ENCODE results near the gene PNPLA6.

PNPLA6 gene

GRCh38 chr19:7497292-7497691 lies 38.2 kb upstream of the PNPLA6 start:
- WGBS, 2 donors (ENCODE audit: extremely low coverage in 2 of 2, insufficient read length in 2 of 2, insufficient replicate concordance in 1 of 2): no CpG with 5 or more reads among the region's 7 CpGs
- Histone ChIP-seq H3K14ac (ENCODE audit: low read length) (no peak overlapping the region), H3K79me1 (ENCODE audit: low read depth, low read length) (no peaks in the 10 kb centered on the region), H3K23ac (ENCODE audit: low read depth, low read length, poor library complexity) (no peak overlapping the region), H3K36me3 (replicated peaks in 1 of 2; ENCODE audit: control insufficient read depth in 2 of 2, insufficient read depth in 2 of 2, low read length in 2 of 2) (no peaks in the 10 kb centered on the region), H3K18ac (ENCODE audit: low read length) (no peak overlapping the region), H4K8ac (ENCODE audit: low read depth, low read length) (no peak overlapping the region), H2BK12ac (ENCODE audit: low read length) (no peak overlapping the region), H3K4me3 (ENCODE audit: low read length in 2 of 2) (no peak overlapping the region), H2BK5ac (ENCODE audit: low read length) (no peak overlapping the region), H3K9me3 (replicated peaks in 1 of 2; ENCODE audit: control insufficient read depth in 2 of 2, insufficient read depth in 1 of 2, low read depth in 1 of 2, low read length in 2 of 2) (peaks cover 0 to 3% of the 10 kb centered on the region in 2 donors), H3K4me1 (ENCODE audit: control insufficient read depth in 2 of 2, insufficient read depth in 1 of 2, low read depth in 1 of 2, low read length in 2 of 2) (peaks cover 2 to 4% of the 10 kb centered on the region in 2 donors), H2BK120ac (ENCODE audit: low read depth, low read length) (no peak overlapping the region), H3K27ac (replicated peaks; ENCODE audit: low read length) (no peak overlapping the region), H3K9ac (ENCODE audit: low read depth, low read length, poor library complexity) (no peak overlapping the region), H3K4ac (ENCODE audit: low read length) (no peak overlapping the region), H2AK5ac (ENCODE audit: low read depth, low read length) (no peak overlapping the region), H2BK15ac (ENCODE audit: low read length) (no peak overlapping the region), H3K4me2 (ENCODE audit: insufficient read depth, low read length, poor library complexity, severe bottlenecking) (no peak overlapping the region), H3K27me3 (ENCODE audit: control insufficient read depth in 3 of 3, insufficient read depth in 3 of 3, low read depth in 1 of 3, low read length in 3 of 3) (peaks cover 0 to 13% (median 10%) of the 10 kb centered on the region in 3 experiments), H4K91ac (ENCODE audit: low read depth, low read length, poor library complexity) (no peak overlapping the region), H2AFZ (ENCODE audit: low read length) (no peak overlapping the region)
- DNase-seq (ENCODE audit: low spot score): no peak

DNA sequence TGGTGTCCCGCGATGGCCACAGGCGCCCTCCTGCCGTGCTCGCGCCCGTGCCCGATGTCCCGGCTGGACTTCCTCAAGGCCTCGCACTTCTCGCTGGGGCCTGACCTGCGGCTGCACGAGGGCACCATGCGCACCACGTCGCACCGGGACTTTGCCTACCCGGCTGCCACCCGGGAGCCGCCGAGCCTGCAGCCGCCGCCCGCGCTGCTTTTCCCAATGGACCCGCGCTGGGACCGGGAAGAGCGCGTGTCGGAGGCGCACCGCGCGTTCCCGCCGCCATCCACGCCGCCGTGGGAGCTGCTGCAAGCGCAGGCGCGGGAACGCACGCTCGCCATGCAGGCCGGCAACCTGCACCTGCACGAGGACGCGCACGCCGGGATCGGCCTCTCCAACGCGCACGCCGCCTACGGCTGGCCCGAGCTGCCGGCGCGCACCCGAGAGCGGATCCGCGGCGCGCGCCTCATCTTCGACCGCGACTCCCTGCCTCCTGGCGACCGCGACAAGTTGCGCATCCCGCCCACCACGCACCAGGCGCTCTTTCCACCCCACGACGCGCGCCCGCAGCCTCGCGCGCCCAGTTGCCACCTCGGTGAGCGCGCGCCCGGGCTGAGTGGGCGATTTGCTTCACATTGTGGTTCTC lies 34.6 kb upstream of the PNPLA6 start:
- peaks cover 0 to 2% of the 10 kb centered on the region in 2 donors for H3K4me1 ChIP-seq (ENCODE audit: control insufficient read depth in 2 of 2, insufficient read depth in 1 of 2, low read depth in 1 of 2, low read length in 2 of 2)
- peak overlapping the region; percentile 98 for H3K18ac ChIP-seq (ENCODE audit: low read length)
- H2BK12ac ChIP-seq (ENCODE audit: low read length): peak overlapping the region; percentile 33
- no peaks in the 10 kb centered on the region for H3K36me3 ChIP-seq (replicated peaks in 1 of 2; ENCODE audit: control insufficient read depth in 2 of 2, insufficient read depth in 2 of 2, low read length in 2 of 2)
- WGBS, 2 donors (ENCODE audit: extremely low coverage in 2 of 2, insufficient read length in 2 of 2, insufficient replicate concordance in 1 of 2): no CpG with 5 or more reads among the region's 93 CpGs
- no peak overlapping the region for H3K27ac ChIP-seq (replicated peaks; ENCODE audit: low read length)
- H3K9me3 ChIP-seq (replicated peaks in 1 of 2; ENCODE audit: control insufficient read depth in 2 of 2, insufficient read depth in 1 of 2, low read depth in 1 of 2, low read length in 2 of 2): peaks cover 0 to 3% of the 10 kb centered on the region in 2 donors
- H4K91ac ChIP-seq (ENCODE audit: low read depth, low read length, poor library complexity): no peak overlapping the region
- DNase-seq (ENCODE audit: low spot score): peak; percentile 75
- H2AFZ ChIP-seq (ENCODE audit: low read length): peak overlapping the region; percentile 99
- peak overlapping the region; percentile 77 for H3K4me2 ChIP-seq (ENCODE audit: insufficient read depth, low read length, poor library complexity, severe bottlenecking)
- no peak overlapping the region for H2BK15ac ChIP-seq (ENCODE audit: low read length)
- no peak overlapping the region for H4K8ac ChIP-seq (ENCODE audit: low read depth, low read length)
- H3K79me1 ChIP-seq (ENCODE audit: low read depth, low read length): no peaks in the 10 kb centered on the region
- H2BK120ac ChIP-seq (ENCODE audit: low read depth, low read length): no peak overlapping the region
- H3K4me3 ChIP-seq (ENCODE audit: low read length in 2 of 2): peak overlapping the region; percentile 46 to 80
- H3K9ac ChIP-seq (ENCODE audit: low read depth, low read length, poor library complexity): peak overlapping the region; percentile 91
- H3K14ac ChIP-seq (ENCODE audit: low read length): no peak overlapping the region
- H3K27me3 ChIP-seq (ENCODE audit: control insufficient read depth in 3 of 3, insufficient read depth in 3 of 3, low read depth in 1 of 3, low read length in 3 of 3): peaks cover 0 to 19% (median 13%) of the 10 kb centered on the region in 3 experiments
- H3K4ac ChIP-seq (ENCODE audit: low read length): no peak overlapping the region
- peak overlapping the region; percentile 85 for H3K23ac ChIP-seq (ENCODE audit: low read depth, low read length, poor library complexity)
- H2AK5ac ChIP-seq (ENCODE audit: low read depth, low read length): no peak overlapping the region
- no peak overlapping the region for H2BK5ac ChIP-seq (ENCODE audit: low read length)

DNA sequence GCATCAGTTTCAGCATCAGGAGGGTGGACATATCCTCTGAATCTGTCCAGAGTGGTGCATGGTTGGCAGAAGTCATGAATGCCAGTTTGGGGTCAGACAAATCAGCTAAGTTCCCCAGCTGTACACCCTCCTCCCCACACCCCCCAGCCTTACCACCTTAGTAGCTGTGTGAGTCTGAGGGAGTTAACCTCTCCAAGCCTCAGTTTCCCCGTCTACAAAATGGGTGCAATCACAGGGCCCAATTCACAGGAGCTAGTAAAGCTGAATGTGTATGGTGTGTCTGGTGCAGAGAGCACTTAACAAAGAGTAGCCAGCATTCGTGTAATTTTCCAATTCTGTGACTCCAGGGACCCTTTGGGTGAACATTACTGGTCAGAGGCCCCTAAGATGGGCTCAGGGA lies 33.0 kb upstream of the PNPLA6 start:
- Histone ChIP-seq H3K4ac (ENCODE audit: low read length) (no peak overlapping the region), H2AK5ac (ENCODE audit: low read depth, low read length) (no peak overlapping the region), H3K36me3 (replicated peaks in 1 of 2; ENCODE audit: control insufficient read depth in 2 of 2, insufficient read depth in 2 of 2, low read length in 2 of 2) (no peaks in the 10 kb centered on the region), H3K23ac (ENCODE audit: low read depth, low read length, poor library complexity) (no peak overlapping the region), H3K4me2 (ENCODE audit: insufficient read depth, low read length, poor library complexity, severe bottlenecking) (no peak overlapping the region), H2BK120ac (ENCODE audit: low read depth, low read length) (no peak overlapping the region), H2AFZ (ENCODE audit: low read length) (no peak overlapping the region), H3K9me3 (replicated peaks in 1 of 2; ENCODE audit: control insufficient read depth in 2 of 2, insufficient read depth in 1 of 2, low read depth in 1 of 2, low read length in 2 of 2) (peaks cover 0 to 3% of the 10 kb centered on the region in 2 donors), H2BK15ac (ENCODE audit: low read length) (no peak overlapping the region), H4K91ac (ENCODE audit: low read depth, low read length, poor library complexity) (no peak overlapping the region), H3K4me1 (ENCODE audit: control insufficient read depth in 2 of 2, insufficient read depth in 1 of 2, low read depth in 1 of 2, low read length in 2 of 2) (peaks cover 0 to 2% of the 10 kb centered on the region in 2 donors), H3K9ac (ENCODE audit: low read depth, low read length, poor library complexity) (no peak overlapping the region), H3K18ac (ENCODE audit: low read length) (no peak overlapping the region), H4K8ac (ENCODE audit: low read depth, low read length) (no peak overlapping the region), H3K4me3 (ENCODE audit: low read length in 2 of 2) (no peak overlapping the region), H3K27me3 (ENCODE audit: control insufficient read depth in 3 of 3, insufficient read depth in 3 of 3, low read depth in 1 of 3, low read length in 3 of 3) (peaks cover 0 to 19% (median 13%) of the 10 kb centered on the region in 3 experiments), H2BK12ac (ENCODE audit: low read length) (no peak overlapping the region), H3K79me1 (ENCODE audit: low read depth, low read length) (no peaks in the 10 kb centered on the region), H3K27ac (replicated peaks; ENCODE audit: low read length) (no peak overlapping the region), H2BK5ac (ENCODE audit: low read length) (no peak overlapping the region), H3K14ac (ENCODE audit: low read length) (no peak overlapping the region)
- WGBS, 2 donors (ENCODE audit: extremely low coverage in 2 of 2, insufficient read length in 2 of 2, insufficient replicate concordance in 1 of 2): no CpG with 5 or more reads among the region's 2 CpGs
- DNase-seq (ENCODE audit: low spot score): no peak

- no peak overlapping the region for H2BK5ac ChIP-seq (ENCODE audit: low read length)
- H2AFZ ChIP-seq (ENCODE audit: low read length): no peak overlapping the region
- H3K18ac ChIP-seq (ENCODE audit: low read length): no peak overlapping the region
- no peak overlapping the region for H2BK15ac ChIP-seq (ENCODE audit: low read length)
- no CpG with 5 or more reads among the region's 6 CpGs for WGBS, 2 donors (ENCODE audit: extremely low coverage in 2 of 2, insufficient read length in 2 of 2, insufficient replicate concordance in 1 of 2)
- no peak overlapping the region for H3K4me2 ChIP-seq (ENCODE audit: insufficient read depth, low read length, poor library complexity, severe bottlenecking)
- no peak for DNase-seq (ENCODE audit: low spot score)
- H2BK120ac ChIP-seq (ENCODE audit: low read depth, low read length): no peak overlapping the region
- no peaks in the 10 kb centered on the region for H3K36me3 ChIP-seq (replicated peaks in 1 of 2; ENCODE audit: control insufficient read depth in 2 of 2, insufficient read depth in 2 of 2, low read length in 2 of 2)
- H2AK5ac ChIP-seq (ENCODE audit: low read depth, low read length): no peak overlapping the region
- H3K27me3 ChIP-seq (ENCODE audit: control insufficient read depth in 3 of 3, insufficient read depth in 3 of 3, low read depth in 1 of 3, low read length in 3 of 3): peaks cover 0 to 19% (median 13%) of the 10 kb centered on the region in 3 experiments
- peaks cover 0 to 3% of the 10 kb centered on the region in 2 donors for H3K9me3 ChIP-seq (replicated peaks in 1 of 2; ENCODE audit: control insufficient read depth in 2 of 2, insufficient read depth in 1 of 2, low read depth in 1 of 2, low read length in 2 of 2)
- no peak overlapping the region for H2BK12ac ChIP-seq (ENCODE audit: low read length)
- H3K4me1 ChIP-seq (ENCODE audit: control insufficient read depth in 2 of 2, insufficient read depth in 1 of 2, low read depth in 1 of 2, low read length in 2 of 2): peaks cover 0 to 5% of the 10 kb centered on the region in 2 donors
- H4K91ac ChIP-seq (ENCODE audit: low read depth, low read length, poor library complexity): no peak overlapping the region
- H3K27ac ChIP-seq (replicated peaks; ENCODE audit: low read length): no peak overlapping the region
- no peak overlapping the region for H4K8ac ChIP-seq (ENCODE audit: low read depth, low read length)
- H3K4ac ChIP-seq (ENCODE audit: low read length): no peak overlapping the region
- no peak overlapping the region for H3K14ac ChIP-seq (ENCODE audit: low read length)
- no peak overlapping the region for H3K23ac ChIP-seq (ENCODE audit: low read depth, low read length, poor library complexity)
- H3K79me1 ChIP-seq (ENCODE audit: low read depth, low read length): no peaks in the 10 kb centered on the region
- H3K4me3 ChIP-seq (ENCODE audit: low read length in 2 of 2): no peak overlapping the region
- no peak overlapping the region for H3K9ac ChIP-seq (ENCODE audit: low read depth, low read length, poor library complexity)
Measured at GRCh38 chr19:7504684-7505083, 30.8 kb upstream of the PNPLA6 start.
